H1 (cell line): ENCODE results near the gene IL16. TPM values are rescaled to one million over a fixed set of nuclear protein-coding genes. Genes with fewer than 3 reads are reported as not detected.

Experiments
- CTCF ChIP-seq, 3 experiments: IDR thresholded peaks; 1 replicate in 2 of 3; 2 replicates in 1 of 3; pipeline versions ENCODE4 v1.5.1 to v1.6.1; 2011; ENCODE audit warnings: low read length in 3 of 3, mild to moderate bottlenecking in 3 of 3, inconsistent platforms in 2 of 3, low read depth in 1 of 3, moderate library complexity in 1 of 3; ENCODE audit not compliant: insufficient read depth in 1 of 3; ENCODE audit errors: control extremely low read depth in 1 of 3
- GABPA ChIP-seq: IDR thresholded peaks from 2 replicates; pipeline ENCODE4 v1.6.1; 2011; ENCODE audit warnings: mild to moderate bottlenecking, low read length, moderate library complexity, borderline replicate concordance; ENCODE audit not compliant: insufficient read depth
- RAD21 ChIP-seq, 2 experiments: IDR thresholded peaks in 1 of 2; conservative IDR thresholded peaks in 1 of 2; 2 replicates each; pipeline ENCODE4 v1.6.1; 2011; ENCODE audit warnings: low read depth in 2 of 2, low read length in 2 of 2, improper control_type of control experiment in 1 of 2, inconsistent platforms in 1 of 2, mild to moderate bottlenecking in 1 of 2, moderate library complexity in 1 of 2
- SIRT6 ChIP-seq: IDR thresholded peaks from one replicate; pipeline ENCODE4 v1.7.1; 2012; ENCODE audit warnings: low read length, inconsistent platforms
- polyA plus RNA-seq, 7 experiments: library from polyadenylated mRNA; depleted of rRNA in 3 of 7; stranded (reverse) in 5 of 7; unstranded in 2 of 7; fragments of >200 nt in 5 of 7; fragments of 200-250 nt in 2 of 7; gene quantifications; 1 replicate in 5 of 7; 2 replicates in 1 of 7; 4 replicates in 1 of 7; pipeline versions ENCODE4 v1.2.1 to v1.2.3, GENCODE V29; 2011 to 2013; ENCODE audit warnings: missing spikeins in 2 of 7, mixed read lengths in 2 of 7
- total RNA-seq: library from RNA; stranded (reverse); fragmentation: NEBNext Ultra II Directional; extraction: Animal tissue kit (Norgen Biotek cat#: 25700); gene quantifications from 2 replicates; pipeline ENCODE4 v1.2.1, GENCODE V29; 2021
- TF ChIP-seq, protein P1 (sequence below): fragments of 300-600 bp; sonication (generic); IDR thresholded peaks from 2 replicates; pipeline ENCODE4 v1.7.1; 2012; ENCODE audit warnings: low read length, moderate library complexity, mild to moderate bottlenecking, inconsistent platforms; ENCODE audit not compliant: insufficient replicate concordance

IL16 gene
- total and polyA plus RNA-seq, 2 of the 8 experiments (the other 6 are each of a cell fraction or from before 2014, with no cell fraction given) = 0.03 to 0.09 TPM

DNA sequence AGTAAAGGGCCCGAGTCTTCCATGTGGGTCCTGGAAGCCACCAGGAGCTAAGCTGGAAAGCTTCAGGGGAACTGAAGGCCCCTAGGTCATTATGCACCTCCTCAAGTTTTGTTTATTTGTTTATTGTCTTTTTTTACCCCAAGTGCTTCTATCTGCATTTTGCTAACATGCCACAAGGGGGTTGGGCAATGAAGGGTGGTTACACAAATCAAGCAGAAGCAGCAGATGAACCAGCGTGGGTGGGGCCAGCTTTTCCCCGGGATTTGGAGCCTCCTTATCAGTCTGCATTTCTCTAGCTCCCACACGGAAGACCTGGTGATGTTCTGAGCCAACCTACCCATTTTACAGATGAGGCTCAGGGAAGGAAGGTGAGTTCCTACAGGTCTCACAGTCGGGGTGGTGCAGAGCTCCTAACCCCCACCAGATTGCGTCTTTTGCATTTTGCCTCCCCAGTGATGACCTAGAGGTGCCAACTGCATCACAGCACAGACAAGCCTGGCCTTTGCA, 160.6 kb downstream of the IL16 start (continued):
- TF ChIP-seq, protein P1, sequence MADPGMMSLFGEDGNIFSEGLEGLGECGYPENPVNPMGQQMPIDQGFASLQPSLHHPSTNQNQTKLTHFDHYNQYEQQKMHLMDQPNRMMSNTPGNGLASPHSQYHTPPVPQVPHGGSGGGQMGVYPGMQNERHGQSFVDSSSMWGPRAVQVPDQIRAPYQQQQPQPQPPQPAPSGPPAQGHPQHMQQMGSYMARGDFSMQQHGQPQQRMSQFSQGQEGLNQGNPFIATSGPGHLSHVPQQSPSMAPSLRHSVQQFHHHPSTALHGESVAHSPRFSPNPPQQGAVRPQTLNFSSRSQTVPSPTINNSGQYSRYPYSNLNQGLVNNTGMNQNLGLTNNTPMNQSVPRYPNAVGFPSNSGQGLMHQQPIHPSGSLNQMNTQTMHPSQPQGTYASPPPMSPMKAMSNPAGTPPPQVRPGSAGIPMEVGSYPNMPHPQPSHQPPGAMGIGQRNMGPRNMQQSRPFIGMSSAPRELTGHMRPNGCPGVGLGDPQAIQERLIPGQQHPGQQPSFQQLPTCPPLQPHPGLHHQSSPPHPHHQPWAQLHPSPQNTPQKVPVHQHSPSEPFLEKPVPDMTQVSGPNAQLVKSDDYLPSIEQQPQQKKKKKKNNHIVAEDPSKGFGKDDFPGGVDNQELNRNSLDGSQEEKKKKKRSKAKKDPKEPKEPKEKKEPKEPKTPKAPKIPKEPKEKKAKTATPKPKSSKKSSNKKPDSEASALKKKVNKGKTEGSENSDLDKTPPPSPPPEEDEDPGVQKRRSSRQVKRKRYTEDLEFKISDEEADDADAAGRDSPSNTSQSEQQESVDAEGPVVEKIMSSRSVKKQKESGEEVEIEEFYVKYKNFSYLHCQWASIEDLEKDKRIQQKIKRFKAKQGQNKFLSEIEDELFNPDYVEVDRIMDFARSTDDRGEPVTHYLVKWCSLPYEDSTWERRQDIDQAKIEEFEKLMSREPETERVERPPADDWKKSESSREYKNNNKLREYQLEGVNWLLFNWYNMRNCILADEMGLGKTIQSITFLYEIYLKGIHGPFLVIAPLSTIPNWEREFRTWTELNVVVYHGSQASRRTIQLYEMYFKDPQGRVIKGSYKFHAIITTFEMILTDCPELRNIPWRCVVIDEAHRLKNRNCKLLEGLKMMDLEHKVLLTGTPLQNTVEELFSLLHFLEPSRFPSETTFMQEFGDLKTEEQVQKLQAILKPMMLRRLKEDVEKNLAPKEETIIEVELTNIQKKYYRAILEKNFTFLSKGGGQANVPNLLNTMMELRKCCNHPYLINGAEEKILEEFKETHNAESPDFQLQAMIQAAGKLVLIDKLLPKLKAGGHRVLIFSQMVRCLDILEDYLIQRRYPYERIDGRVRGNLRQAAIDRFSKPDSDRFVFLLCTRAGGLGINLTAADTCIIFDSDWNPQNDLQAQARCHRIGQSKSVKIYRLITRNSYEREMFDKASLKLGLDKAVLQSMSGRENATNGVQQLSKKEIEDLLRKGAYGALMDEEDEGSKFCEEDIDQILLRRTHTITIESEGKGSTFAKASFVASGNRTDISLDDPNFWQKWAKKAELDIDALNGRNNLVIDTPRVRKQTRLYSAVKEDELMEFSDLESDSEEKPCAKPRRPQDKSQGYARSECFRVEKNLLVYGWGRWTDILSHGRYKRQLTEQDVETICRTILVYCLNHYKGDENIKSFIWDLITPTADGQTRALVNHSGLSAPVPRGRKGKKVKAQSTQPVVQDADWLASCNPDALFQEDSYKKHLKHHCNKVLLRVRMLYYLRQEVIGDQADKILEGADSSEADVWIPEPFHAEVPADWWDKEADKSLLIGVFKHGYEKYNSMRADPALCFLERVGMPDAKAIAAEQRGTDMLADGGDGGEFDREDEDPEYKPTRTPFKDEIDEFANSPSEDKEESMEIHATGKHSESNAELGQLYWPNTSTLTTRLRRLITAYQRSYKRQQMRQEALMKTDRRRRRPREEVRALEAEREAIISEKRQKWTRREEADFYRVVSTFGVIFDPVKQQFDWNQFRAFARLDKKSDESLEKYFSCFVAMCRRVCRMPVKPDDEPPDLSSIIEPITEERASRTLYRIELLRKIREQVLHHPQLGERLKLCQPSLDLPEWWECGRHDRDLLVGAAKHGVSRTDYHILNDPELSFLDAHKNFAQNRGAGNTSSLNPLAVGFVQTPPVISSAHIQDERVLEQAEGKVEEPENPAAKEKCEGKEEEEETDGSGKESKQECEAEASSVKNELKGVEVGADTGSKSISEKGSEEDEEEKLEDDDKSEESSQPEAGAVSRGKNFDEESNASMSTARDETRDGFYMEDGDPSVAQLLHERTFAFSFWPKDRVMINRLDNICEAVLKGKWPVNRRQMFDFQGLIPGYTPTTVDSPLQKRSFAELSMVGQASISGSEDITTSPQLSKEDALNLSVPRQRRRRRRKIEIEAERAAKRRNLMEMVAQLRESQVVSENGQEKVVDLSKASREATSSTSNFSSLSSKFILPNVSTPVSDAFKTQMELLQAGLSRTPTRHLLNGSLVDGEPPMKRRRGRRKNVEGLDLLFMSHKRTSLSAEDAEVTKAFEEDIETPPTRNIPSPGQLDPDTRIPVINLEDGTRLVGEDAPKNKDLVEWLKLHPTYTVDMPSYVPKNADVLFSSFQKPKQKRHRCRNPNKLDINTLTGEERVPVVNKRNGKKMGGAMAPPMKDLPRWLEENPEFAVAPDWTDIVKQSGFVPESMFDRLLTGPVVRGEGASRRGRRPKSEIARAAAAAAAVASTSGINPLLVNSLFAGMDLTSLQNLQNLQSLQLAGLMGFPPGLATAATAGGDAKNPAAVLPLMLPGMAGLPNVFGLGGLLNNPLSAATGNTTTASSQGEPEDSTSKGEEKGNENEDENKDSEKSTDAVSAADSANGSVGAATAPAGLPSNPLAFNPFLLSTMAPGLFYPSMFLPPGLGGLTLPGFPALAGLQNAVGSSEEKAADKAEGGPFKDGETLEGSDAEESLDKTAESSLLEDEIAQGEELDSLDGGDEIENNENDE = no peak
- TF ChIP-seq SIRT6 (no peak), RAD21 (IDR thresholded peaks at IDR 0.05 in 1 of 2, conservative IDR thresholded peaks at IDR 0.05 in 1 of 2; ENCODE audit: low read depth in 2 of 2, low read length in 2 of 2) (peak in 1 of 2 experiments; percentile 15; a peak in 1 of 4 replicates), CTCF (IDR thresholded peaks at IDR 0.05; ENCODE audit: control extremely low read depth in 1 of 3, insufficient read depth in 1 of 3, low read depth in 1 of 3, low read length in 3 of 3) (peak in 2 of 3 experiments; percentile 12 to 29; a peak in 1 of 4 replicates), GABPA (no peak)
